Keratinocyte (primary cell): ENCODE measurements around the gene GKN1. TPM values are rescaled to one million over a fixed set of nuclear protein-coding genes. Genes with fewer than 3 reads are reported as not detected.

Experiments used
- DNase-seq: peaks from one replicate; pipeline ENCODE4 v3.0.0-alpha.2; 2011; ENCODE audit warnings: low read depth, missing footprints, low spot score
- FAIRE-seq: peaks from 2 replicates; lab custom pipeline; 2011; peaks lifted over from hg19 to GRCh38; lab: Jason Lieb, UNC
- H2AFZ ChIP-seq: 2 replicates; pipeline ENCODE4 v1.6.0; 2012; ENCODE audit warnings: low read length, control low read depth, inconsistent platforms; ENCODE audit not compliant: control insufficient read depth
- H3K27ac ChIP-seq: 2 replicates; pipeline ENCODE4 v1.5.1; 2011; ENCODE audit warnings: low read length; ENCODE audit not compliant: control insufficient read depth, insufficient read depth
- H3K27me3 ChIP-seq: 3 replicates; pipeline ENCODE4 v1.6.0; 2011; ENCODE audit warnings: low read length; ENCODE audit not compliant: control insufficient read depth, insufficient read depth; ENCODE audit errors: extremely low read depth
- H3K36me3 ChIP-seq, 2 experiments: 2 replicates in 1 of 2; 3 replicates in 1 of 2; pipeline ENCODE4 v1.5.1; 2011; ENCODE audit warnings: low read length in 2 of 2, mild to moderate bottlenecking in 1 of 2; ENCODE audit not compliant: control insufficient read depth in 2 of 2, insufficient read depth in 2 of 2; ENCODE audit errors: extremely low read depth in 1 of 2
- H3K4me1 ChIP-seq: 3 replicates; pipeline ENCODE4 v1.5.1; 2011; ENCODE audit warnings: low read length; ENCODE audit not compliant: control insufficient read depth, insufficient read depth; ENCODE audit errors: extremely low read depth
- H3K4me2 ChIP-seq: 3 replicates; pipeline ENCODE4 v1.6.0; 2011; ENCODE audit warnings: low read depth, low read length; ENCODE audit not compliant: control insufficient read depth, insufficient read depth; ENCODE audit errors: extremely low read depth
- H3K4me3 ChIP-seq, 3 experiments: fragments of 200-600 bp in 1 of 3; sonication (generic) in 1 of 3; 2 replicates in 2 of 3; 3 replicates in 1 of 3; pipeline ENCODE4 v1.5.1; 2011 to 2016; ENCODE audit warnings: low read length in 3 of 3, mild to moderate bottlenecking in 3 of 3, control low read depth in 2 of 3, inconsistent platforms in 1 of 3, low read depth in 1 of 3, mixed read lengths in 1 of 3, mixed run types in 1 of 3, moderate library complexity in 1 of 3; ENCODE audit not compliant: control insufficient read depth in 2 of 3, insufficient read depth in 2 of 3; ENCODE audit errors: extremely low read depth in 1 of 3
- H3K79me2 ChIP-seq: 2 replicates; pipeline ENCODE4 v1.6.0; 2012; ENCODE audit warnings: low read length; ENCODE audit not compliant: control insufficient read depth, insufficient read depth
- H3K9ac ChIP-seq: 3 replicates; pipeline ENCODE4 v1.6.0; 2011; ENCODE audit warnings: low read length; ENCODE audit not compliant: control insufficient read depth, insufficient read depth; ENCODE audit errors: extremely low read depth
- H3K9me1 ChIP-seq: 3 replicates; pipeline ENCODE4 v1.6.0; 2011; ENCODE audit warnings: low read length; ENCODE audit not compliant: control insufficient read depth, insufficient read depth; ENCODE audit errors: extremely low read depth
- H3K9me3 ChIP-seq: 2 replicates; pipeline ENCODE4 v1.5.1; 2012; ENCODE audit warnings: low read depth, low read length; ENCODE audit not compliant: control insufficient read depth
- H4K20me1 ChIP-seq: 3 replicates; pipeline ENCODE4 v1.6.0; 2011; ENCODE audit warnings: low read length; ENCODE audit not compliant: control insufficient read depth, insufficient read depth; ENCODE audit errors: extremely low read depth
- EZH2 ChIP-seq: IDR thresholded peaks from one replicate; pipeline ENCODE4 v1.6.1; 2012; ENCODE audit warnings: inconsistent platforms, mild to moderate bottlenecking, low read length, moderate library complexity
- dilution Hi-C: fragments of 300-500 bp; cut with MboI; formaldehyde crosslinking; loops from one replicate; pipeline ENCODE4 v1.7.0; 2020; ENCODE audit warnings: low sequenced_read_pairs; ENCODE audit not compliant: extremely low pct_ligation_motif_present
- polyA plus RNA-seq, 5 experiments: library from polyadenylated mRNA; depleted of rRNA in 3 of 5; stranded (reverse) in 3 of 5; stranded (forward) in 1 of 5; unstranded in 1 of 5; fragments of >200 nt; gene quantifications; 1 replicate in 1 of 5; 2 replicates in 3 of 5; 3 replicates in 1 of 5; pipeline versions ENCODE4 v1.2.1 to v1.2.3, GENCODE V29; 2011 to 2012; ENCODE audit warnings: missing spikeins in 2 of 5, low read depth in 1 of 5, low replicate concordance in 1 of 5
- TF ChIP-seq, protein P1 (sequence below), 3 experiments: IDR thresholded peaks in 1 of 3; conservative IDR thresholded peaks in 1 of 3; optimal IDR thresholded peaks in 1 of 3; 2 replicates in 2 of 3; 3 replicates in 1 of 3; pipeline versions ENCODE3 to v1.5.1; 2011; ENCODE audit warnings: low read length in 3 of 3, mild to moderate bottlenecking in 3 of 3, moderate library complexity in 2 of 3, control low read depth in 1 of 3, inconsistent platforms in 1 of 3; ENCODE audit not compliant: insufficient read depth in 2 of 3; ENCODE audit errors: extremely low read depth in 1 of 3

The GKN1 gene
- polyA plus RNA-seq, 1 donor (not counting 4 experiments of a cell fraction or from before 2014, with no cell fraction given) = 0.49 TPM

DNA sequence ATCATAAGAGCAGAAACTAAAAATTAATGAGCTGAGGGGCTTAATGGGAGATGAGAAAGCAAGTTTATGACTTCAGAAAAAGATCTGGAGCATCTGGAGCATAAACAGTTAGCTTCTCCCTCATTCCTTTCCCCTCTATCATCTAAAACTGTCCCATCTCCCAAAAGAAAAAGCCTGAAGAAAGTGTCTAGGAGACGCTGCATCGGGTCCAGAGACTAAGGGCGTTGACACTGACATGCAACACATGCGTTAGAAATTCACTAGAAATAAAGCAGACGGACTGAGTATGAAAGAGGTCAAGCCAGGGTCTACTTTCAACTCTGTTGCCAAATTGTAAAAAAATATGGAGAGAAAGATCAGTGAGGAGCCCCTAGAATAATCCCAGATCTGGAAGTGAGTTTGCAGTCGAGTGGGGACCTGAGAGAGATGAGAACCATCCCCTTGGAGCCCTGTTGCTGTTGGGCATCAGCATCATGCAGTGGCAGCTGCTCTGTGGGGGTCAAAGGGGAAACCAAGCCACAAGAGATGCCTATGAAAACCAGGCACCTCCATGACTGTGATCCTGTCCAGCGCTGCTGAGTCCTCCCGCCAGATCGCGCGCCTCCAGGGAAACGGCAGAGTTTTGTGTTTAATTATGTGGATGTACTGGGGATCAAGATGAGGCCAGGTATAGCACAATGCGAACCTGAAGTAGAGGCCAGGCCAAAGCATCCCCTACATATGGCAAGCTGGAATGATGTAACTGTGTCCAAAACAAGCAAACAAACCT lies 52.4 kb downstream of the GKN1 start:
- peaks cover 18% of the 10 kb centered on the region for H3K79me2 ChIP-seq
- no peaks in the 10 kb centered on the region for H4K20me1 ChIP-seq

More for the DNA sequence above, 52.4 kb downstream of the GKN1 start:
- Histone ChIP-seq H2AFZ (no peak overlapping the region), H3K4me3 (no peak overlapping the region), H3K4me2 (no peak overlapping the region), H3K27ac (no peak overlapping the region), H3K9me1 (no peaks in the 10 kb centered on the region), H3K27me3 (no peaks in the 10 kb centered on the region), H3K4me1 (peaks cover 12% of the 10 kb centered on the region), H3K9ac (no peak overlapping the region), H3K36me3 (no peaks in the 10 kb centered on the region), H3K9me3 (no peaks in the 10 kb centered on the region)
- no peak for FAIRE-seq
- DNase-seq = no peak
- TF ChIP-seq, protein P1, sequence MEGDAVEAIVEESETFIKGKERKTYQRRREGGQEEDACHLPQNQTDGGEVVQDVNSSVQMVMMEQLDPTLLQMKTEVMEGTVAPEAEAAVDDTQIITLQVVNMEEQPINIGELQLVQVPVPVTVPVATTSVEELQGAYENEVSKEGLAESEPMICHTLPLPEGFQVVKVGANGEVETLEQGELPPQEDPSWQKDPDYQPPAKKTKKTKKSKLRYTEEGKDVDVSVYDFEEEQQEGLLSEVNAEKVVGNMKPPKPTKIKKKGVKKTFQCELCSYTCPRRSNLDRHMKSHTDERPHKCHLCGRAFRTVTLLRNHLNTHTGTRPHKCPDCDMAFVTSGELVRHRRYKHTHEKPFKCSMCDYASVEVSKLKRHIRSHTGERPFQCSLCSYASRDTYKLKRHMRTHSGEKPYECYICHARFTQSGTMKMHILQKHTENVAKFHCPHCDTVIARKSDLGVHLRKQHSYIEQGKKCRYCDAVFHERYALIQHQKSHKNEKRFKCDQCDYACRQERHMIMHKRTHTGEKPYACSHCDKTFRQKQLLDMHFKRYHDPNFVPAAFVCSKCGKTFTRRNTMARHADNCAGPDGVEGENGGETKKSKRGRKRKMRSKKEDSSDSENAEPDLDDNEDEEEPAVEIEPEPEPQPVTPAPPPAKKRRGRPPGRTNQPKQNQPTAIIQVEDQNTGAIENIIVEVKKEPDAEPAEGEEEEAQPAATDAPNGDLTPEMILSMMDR (optimal IDR thresholded peaks at IDR 0.05 in 1 of 3, IDR thresholded peaks at IDR 0.05 in 1 of 3, conservative IDR thresholded peaks at IDR 0.05 in 1 of 3; ENCODE audit: extremely low read depth in 1 of 3, insufficient read depth in 2 of 3, low read length in 3 of 3) = no peak
- no peak for TF ChIP-seq EZH2
- dilution Hi-C loops = loop anchor here (10.0 kb wide), 1 partner anchor 288 kb away; no protein-coding TSS in a partner anchor

Other genes with a start within 250 kb of the GKN1 start
- gene ARHGAP25, start 239.8 kb upstream of the GKN1 start, polyA plus RNA-seq = 15.9 to 28.6 TPM (median 25.3 TPM) in 3 replicates
- gene BMP10, start 103.2 kb upstream of the GKN1 start, polyA plus RNA-seq = 0.05 TPM in 1 of 3 replicates, not detected in the others
- gene GKN2, start 21.7 kb upstream of the GKN1 start, polyA plus RNA-seq = 0.08 TPM in 1 of 3 replicates, not detected in the others
- gene ANTXR1, start 38.5 kb downstream of the GKN1 start, polyA plus RNA-seq = 12.8 to 35.9 TPM (median 20.4 TPM) in 3 replicates